ENCODE data around the gene CNPY4.

DNA sequence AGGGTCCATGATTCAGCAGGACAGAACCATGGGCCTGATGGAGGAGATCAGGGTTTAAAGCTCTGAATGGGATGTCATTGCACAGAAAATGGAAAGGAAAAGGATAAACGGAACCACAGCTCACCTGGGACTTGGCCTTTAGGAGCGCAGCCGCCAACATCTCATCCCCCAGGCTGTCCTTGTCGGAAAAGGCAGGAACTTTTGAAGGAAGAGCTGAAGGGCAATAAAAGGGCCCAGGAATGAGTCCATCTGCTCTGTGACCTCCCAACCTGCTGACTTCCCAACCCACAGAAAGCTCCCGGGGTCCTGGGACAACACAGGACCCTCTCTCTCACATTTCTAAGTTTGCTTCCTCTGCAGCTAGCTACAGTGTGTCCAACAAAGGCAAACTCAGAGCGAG, 44.0 kb upstream of the CNPY4 start:
- TF ChIP-seq, protein P1, sequence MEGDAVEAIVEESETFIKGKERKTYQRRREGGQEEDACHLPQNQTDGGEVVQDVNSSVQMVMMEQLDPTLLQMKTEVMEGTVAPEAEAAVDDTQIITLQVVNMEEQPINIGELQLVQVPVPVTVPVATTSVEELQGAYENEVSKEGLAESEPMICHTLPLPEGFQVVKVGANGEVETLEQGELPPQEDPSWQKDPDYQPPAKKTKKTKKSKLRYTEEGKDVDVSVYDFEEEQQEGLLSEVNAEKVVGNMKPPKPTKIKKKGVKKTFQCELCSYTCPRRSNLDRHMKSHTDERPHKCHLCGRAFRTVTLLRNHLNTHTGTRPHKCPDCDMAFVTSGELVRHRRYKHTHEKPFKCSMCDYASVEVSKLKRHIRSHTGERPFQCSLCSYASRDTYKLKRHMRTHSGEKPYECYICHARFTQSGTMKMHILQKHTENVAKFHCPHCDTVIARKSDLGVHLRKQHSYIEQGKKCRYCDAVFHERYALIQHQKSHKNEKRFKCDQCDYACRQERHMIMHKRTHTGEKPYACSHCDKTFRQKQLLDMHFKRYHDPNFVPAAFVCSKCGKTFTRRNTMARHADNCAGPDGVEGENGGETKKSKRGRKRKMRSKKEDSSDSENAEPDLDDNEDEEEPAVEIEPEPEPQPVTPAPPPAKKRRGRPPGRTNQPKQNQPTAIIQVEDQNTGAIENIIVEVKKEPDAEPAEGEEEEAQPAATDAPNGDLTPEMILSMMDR (IDR thresholded peaks at IDR 0.05): no peak
- no peak for TF ChIP-seq POLR2A (IDR thresholded peaks at IDR 0.05)

All from vagina (tissue), 2 donors.